AG10803 (cell line): ENCODE measurements around the gene BCAS3.

Experiments
- DNase-seq: peaks from one replicate; pipeline ENCODE4 v3.0.0; 2010; ENCODE audit warnings: low read depth
- H3K4me3 ChIP-seq: 2 replicates; pipeline ENCODE4 v1.5.1; 2011; ENCODE audit warnings: mild to moderate bottlenecking, low read length, control low read depth
- CTCF ChIP-seq: conservative IDR thresholded peaks from 2 replicates; pipeline ENCODE4 v1.5.1; 2011; ENCODE audit warnings: mild to moderate bottlenecking, low read length, control low read depth, inconsistent platforms

Gene BCAS3

DNA sequence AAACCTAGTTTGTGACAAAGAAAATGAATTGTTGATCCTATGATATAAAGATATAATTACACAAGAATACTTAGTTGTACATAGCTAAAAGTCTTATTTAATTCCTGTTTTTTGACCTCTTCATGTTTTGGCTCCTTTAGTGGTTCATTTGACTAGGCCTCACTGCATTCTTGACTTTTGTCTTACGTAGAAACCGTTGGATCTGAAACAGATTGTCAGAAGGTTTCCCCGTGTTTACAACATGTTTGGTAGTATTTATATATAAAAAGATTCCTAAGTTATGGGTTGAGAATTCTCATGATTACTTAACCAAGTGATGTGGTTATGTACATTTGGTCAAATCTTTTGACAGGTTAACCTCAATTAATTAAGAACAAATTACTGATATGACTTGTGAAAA, 162.8 kb downstream of the BCAS3 start:
- H3K4me3 ChIP-seq, result no peak overlapping the region
- DNase-seq, result no peak
- TF ChIP-seq CTCF, result no peak

- DNase-seq, result no peak
- no peak overlapping the region for H3K4me3 ChIP-seq
- no peak for TF ChIP-seq CTCF
These were observed 167.4 kb downstream of the BCAS3 start for GRCh38 chr17:60845012-60845411.

GRCh38 chr17:60846175-60846574, 168.5 kb downstream of the BCAS3 start:
- DNase-seq, result no peak
- no peak for TF ChIP-seq CTCF
- no peak overlapping the region for H3K4me3 ChIP-seq

DNA sequence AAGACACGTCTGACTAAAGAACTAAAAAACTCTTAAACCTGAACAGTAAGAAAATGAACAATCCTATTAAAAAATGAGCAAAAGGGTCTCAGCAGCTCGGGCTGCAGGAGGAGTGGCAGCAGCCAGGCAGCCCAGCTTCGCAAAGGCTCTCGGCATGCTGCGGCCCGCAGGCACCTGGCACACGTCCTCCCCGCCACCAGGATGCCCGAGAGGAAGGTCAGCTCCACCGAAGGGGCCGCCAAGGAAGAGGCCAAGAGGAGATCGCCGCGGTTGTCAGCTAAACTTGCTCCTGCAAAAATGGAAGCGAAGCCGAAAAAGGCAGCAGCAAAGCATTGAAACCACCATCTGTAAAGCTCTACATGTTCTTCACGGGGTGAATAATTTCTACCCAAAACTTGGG, 173.5 kb downstream of the BCAS3 start:
- no peak overlapping the region for H3K4me3 ChIP-seq
- TF ChIP-seq CTCF, result no peak
- no peak for DNase-seq

DNA sequence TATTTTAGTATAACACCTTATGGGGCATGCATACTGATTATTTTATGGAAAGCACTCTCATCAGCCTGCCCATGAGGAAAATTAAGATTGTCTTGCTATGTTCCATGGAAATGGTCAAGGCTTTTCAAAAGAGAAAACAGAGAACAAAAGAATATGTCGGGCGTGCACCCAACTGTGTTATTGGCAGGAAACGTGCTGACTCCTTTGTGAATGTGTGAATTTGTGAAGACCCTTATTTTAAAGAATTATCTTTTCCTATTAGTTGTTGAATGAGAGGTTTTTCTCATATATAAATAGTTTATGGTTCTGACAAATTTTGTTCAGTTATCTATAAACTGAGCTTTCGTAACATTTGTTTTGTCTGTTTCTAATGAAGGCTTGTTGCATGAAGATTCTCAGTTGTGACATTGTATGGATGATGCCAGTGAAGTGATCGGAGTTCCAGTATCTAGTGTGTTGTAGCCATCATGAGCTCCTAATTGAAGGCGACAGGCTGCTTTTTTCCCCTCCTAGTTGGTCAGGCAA, 180.0 kb downstream of the BCAS3 start:
- H3K4me3 ChIP-seq, result no peak overlapping the region
- DNase-seq, result no peak
- TF ChIP-seq CTCF, result no peak

DNA sequence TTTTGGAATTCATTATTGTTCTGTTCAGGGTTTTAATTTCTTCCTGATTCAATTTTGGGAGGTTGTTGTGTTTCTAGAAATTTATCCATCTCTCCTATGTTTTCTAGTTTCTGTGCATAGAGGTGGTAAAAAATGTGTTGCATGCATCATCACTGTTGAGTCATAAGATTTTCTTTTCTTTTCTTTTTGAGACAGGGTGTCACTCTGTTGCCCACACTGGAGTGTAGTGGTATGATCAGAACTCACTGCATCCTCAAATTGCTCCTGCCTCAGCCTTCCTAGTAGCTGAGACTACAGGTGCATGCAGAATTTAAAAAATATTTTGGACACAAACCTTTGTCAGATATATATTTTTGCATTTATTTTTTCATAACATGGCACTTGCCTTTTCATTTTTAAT, 184.8 kb downstream of the BCAS3 start:
- no peak for DNase-seq
- no peak overlapping the region for H3K4me3 ChIP-seq
- no peak for TF ChIP-seq CTCF

- no peak for TF ChIP-seq CTCF
- no peak overlapping the region for H3K4me3 ChIP-seq
- DNase-seq, result peak; percentile 53
These were observed 186.4 kb downstream of the BCAS3 start for GRCh38 chr17:60863892-60864707.
